ENCODE results near the gene IL1RAP.

DNA sequence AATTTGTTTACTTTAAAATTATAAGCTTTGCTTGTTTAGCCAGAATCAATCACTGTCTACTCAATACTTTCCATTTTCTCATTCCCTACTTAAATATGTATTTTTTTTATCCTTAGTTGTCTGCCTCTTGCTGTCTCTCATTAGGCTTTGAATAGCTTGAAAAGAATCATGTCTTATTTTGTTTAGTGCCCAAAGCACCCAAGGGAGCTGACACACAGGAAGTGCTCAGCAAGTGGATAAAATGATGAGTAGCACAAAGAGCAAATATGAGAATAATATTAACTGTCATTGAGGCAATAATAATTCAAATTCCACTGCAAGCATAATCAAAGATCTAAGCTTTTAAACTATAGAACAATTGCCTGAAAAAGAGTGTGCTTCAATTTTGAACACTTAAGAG is 19.0 kb upstream of the IL1RAP start:
- TF ChIP-seq, protein P1, sequence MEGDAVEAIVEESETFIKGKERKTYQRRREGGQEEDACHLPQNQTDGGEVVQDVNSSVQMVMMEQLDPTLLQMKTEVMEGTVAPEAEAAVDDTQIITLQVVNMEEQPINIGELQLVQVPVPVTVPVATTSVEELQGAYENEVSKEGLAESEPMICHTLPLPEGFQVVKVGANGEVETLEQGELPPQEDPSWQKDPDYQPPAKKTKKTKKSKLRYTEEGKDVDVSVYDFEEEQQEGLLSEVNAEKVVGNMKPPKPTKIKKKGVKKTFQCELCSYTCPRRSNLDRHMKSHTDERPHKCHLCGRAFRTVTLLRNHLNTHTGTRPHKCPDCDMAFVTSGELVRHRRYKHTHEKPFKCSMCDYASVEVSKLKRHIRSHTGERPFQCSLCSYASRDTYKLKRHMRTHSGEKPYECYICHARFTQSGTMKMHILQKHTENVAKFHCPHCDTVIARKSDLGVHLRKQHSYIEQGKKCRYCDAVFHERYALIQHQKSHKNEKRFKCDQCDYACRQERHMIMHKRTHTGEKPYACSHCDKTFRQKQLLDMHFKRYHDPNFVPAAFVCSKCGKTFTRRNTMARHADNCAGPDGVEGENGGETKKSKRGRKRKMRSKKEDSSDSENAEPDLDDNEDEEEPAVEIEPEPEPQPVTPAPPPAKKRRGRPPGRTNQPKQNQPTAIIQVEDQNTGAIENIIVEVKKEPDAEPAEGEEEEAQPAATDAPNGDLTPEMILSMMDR (IDR thresholded peaks at IDR 0.05; ENCODE audit: poor library complexity): no peak
- no peak for TF ChIP-seq EZH2 (IDR thresholded peaks at IDR 0.05; ENCODE audit: borderline replicate concordance)

All from hepatocyte (in vitro differentiated cells).